KMS-11 (cell line): ENCODE measurements around the gene TTLL7.

ENCODE experiments used
- H2AFZ ChIP-seq: fragments of 200-600 bp; sonication (generic); 2 replicates; pipeline ENCODE4 v1.6.1; 2016; ENCODE audit warnings: antibody characterized with exemption, mixed run types, low read depth
- H3K27ac ChIP-seq: fragments of 200-600 bp; sonication (generic); 2 replicates; pipeline ENCODE4 v1.6.1; 2016; ENCODE audit warnings: mild to moderate bottlenecking, mixed run types
- H3K27me3 ChIP-seq: fragments of 200-600 bp; sonication (generic); 2 replicates; pipeline ENCODE4 v1.6.1; 2017; ENCODE audit warnings: mild to moderate bottlenecking, low read depth, mixed run types, moderate library complexity; ENCODE audit not compliant: insufficient read depth
- H3K36me3 ChIP-seq: fragments of 200-600 bp; sonication (generic); 2 replicates; pipeline ENCODE4 v1.6.1; 2017; ENCODE audit warnings: mild to moderate bottlenecking, mixed run types; ENCODE audit not compliant: insufficient read depth
- H3K4me1 ChIP-seq: fragments of 200-600 bp; sonication (generic); 2 replicates; pipeline ENCODE4 v1.6.1; 2016; ENCODE audit warnings: mild to moderate bottlenecking, low read depth, mixed run types; ENCODE audit not compliant: poor library complexity, severe bottlenecking
- H3K4me2 ChIP-seq: fragments of 200-600 bp; sonication (generic); 2 replicates; pipeline ENCODE4 v1.7.0; 2016; ENCODE audit warnings: mild to moderate bottlenecking, mixed run types
- H3K4me3 ChIP-seq: fragments of 200-600 bp; sonication (generic); IDR thresholded peaks from 2 replicates; pipeline ENCODE4 v1.6.1; 2017; ENCODE audit warnings: low read depth, low read length, mixed read lengths; ENCODE audit not compliant: insufficient read depth
- H3K79me2 ChIP-seq: fragments of 200-600 bp; sonication (generic); 2 replicates; pipeline ENCODE4 v1.6.1; 2016; ENCODE audit warnings: low read depth, mixed run types; ENCODE audit not compliant: insufficient read depth
- H3K9ac ChIP-seq: fragments of 200-600 bp; sonication (generic); 2 replicates; pipeline ENCODE4 v1.6.1; 2016; ENCODE audit warnings: mild to moderate bottlenecking, mixed run types
- H4K20me1 ChIP-seq: fragments of 200-600 bp; sonication (generic); 2 replicates; pipeline ENCODE4 v1.6.1; 2016; ENCODE audit warnings: mild to moderate bottlenecking, mixed run types; ENCODE audit not compliant: insufficient read depth
- CTCF ChIP-seq: fragments of 200-600 bp; sonication (generic); conservative IDR thresholded peaks from 2 replicates; pipeline ENCODE4 v1.6.1; 2017; ENCODE audit warnings: low read depth, mild to moderate bottlenecking, antibody characterized with exemption, low read length, moderate library complexity, mixed read lengths

Gene TTLL7

DNA sequence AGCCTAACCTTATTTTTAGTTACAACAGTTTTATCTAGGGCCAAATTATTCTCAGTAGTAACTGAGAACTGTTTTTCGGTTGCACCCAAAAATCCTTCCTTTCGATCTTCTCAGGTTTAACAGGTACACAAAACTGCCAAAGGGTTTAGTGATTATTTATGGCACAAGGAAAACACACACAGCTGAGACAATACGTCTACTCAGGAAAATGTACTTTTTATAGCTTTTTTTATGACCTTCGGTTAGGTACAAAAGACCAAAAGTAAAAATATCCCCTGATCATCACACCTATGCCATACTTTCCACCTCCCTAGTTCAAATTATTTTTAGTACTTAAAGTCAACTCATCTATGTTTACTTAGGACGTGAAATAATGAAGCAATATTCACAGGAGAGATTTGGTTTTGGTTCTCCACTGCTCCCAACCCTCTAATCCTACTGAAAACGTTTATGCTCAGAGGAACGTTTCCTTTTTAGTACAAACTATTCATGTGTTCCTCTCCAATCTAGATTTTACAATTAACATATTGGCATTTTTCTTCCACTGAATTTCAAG lies 48.7 kb downstream of the TTLL7 start:
- no peak overlapping the region for H3K4me3 ChIP-seq
- H4K20me1 ChIP-seq = no peaks in the 10 kb centered on the region
- no peaks in the 10 kb centered on the region for H3K4me1 ChIP-seq
- no peaks in the 10 kb centered on the region for H3K36me3 ChIP-seq
- H3K9ac ChIP-seq = no peak overlapping the region
- H3K4me2 ChIP-seq = no peak overlapping the region
- no peak overlapping the region for H3K27ac ChIP-seq
- H3K27me3 ChIP-seq = no peaks in the 10 kb centered on the region
- no peak for TF ChIP-seq CTCF
- no peak overlapping the region for H2AFZ ChIP-seq
- H3K79me2 ChIP-seq = no peaks in the 10 kb centered on the region

- Histone ChIP-seq H3K4me3 (no peak overlapping the region), H4K20me1 (no peaks in the 10 kb centered on the region)
- TF ChIP-seq CTCF = no peak
These were observed 56.0 kb downstream of the TTLL7 start for GRCh38 chr1:83942914-83943313.

DNA sequence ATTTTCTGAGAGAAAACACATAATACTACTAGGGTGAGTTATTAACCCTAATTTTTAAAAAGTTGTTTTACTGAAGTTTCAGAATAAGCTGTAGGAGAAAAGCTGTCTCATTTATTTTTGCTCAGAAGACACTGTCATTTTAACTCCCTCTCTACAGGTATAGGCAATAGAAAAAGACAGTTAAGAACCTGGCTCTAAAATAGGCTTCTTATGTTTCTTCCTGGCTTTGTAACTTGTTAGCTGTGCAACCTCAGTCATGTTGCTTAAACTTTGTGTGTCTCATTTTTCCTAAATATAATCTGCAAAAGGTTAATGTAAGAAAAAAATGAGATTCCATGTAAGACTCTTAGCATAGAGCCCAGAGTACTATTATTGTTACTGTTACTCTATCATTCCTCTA lies 64.4 kb downstream of the TTLL7 start:
- H3K27ac ChIP-seq = no peak overlapping the region
- no peaks in the 10 kb centered on the region for H3K79me2 ChIP-seq
- H3K27me3 ChIP-seq = no peaks in the 10 kb centered on the region
- H3K4me3 ChIP-seq = no peak overlapping the region
- no peak for TF ChIP-seq CTCF
- H3K4me1 ChIP-seq = peaks cover 8% of the 10 kb centered on the region
- H3K36me3 ChIP-seq = no peaks in the 10 kb centered on the region
- no peak overlapping the region for H2AFZ ChIP-seq
- H4K20me1 ChIP-seq = no peaks in the 10 kb centered on the region
- H3K4me2 ChIP-seq = no peak overlapping the region
- no peak overlapping the region for H3K9ac ChIP-seq

More at GRCh38 chr1:83942914-83943313, 56.0 kb downstream of the TTLL7 start:
- H3K4me1 ChIP-seq = no peaks in the 10 kb centered on the region
- H3K27me3 ChIP-seq = no peaks in the 10 kb centered on the region
- H3K9ac ChIP-seq = no peak overlapping the region
- no peaks in the 10 kb centered on the region for H3K79me2 ChIP-seq
- H2AFZ ChIP-seq = no peak overlapping the region
- no peak overlapping the region for H3K4me2 ChIP-seq
- no peaks in the 10 kb centered on the region for H3K36me3 ChIP-seq
- no peak overlapping the region for H3K27ac ChIP-seq

GRCh38 chr1:83932693-83933092 lies 66.2 kb downstream of the TTLL7 start:
- Histone ChIP-seq H4K20me1 (no peaks in the 10 kb centered on the region), H2AFZ (no peak overlapping the region), H3K4me2 (no peak overlapping the region), H3K9ac (no peak overlapping the region), H3K36me3 (no peaks in the 10 kb centered on the region), H3K27ac (no peak overlapping the region), H3K4me1 (peaks cover 8% of the 10 kb centered on the region), H3K4me3 (no peak overlapping the region), H3K27me3 (no peaks in the 10 kb centered on the region), H3K79me2 (no peaks in the 10 kb centered on the region)
- no peak for TF ChIP-seq CTCF
